AG10803 (cell line): ENCODE measurements around the gene UMPS.
"Not testable (repeated sequence)": the region's sequence is repeated elsewhere in the genome, so short reads cannot be mapped to it uniquely, and the experiment has no call there.

Experiments used
- DNase-seq: peaks from one replicate; pipeline ENCODE4 v3.0.0; 2010; ENCODE audit warnings: low read depth
- H3K4me3 ChIP-seq: 2 replicates; pipeline ENCODE4 v1.5.1; 2011; ENCODE audit warnings: mild to moderate bottlenecking, low read length, control low read depth
- TF ChIP-seq, protein P1 (sequence below): conservative IDR thresholded peaks from 2 replicates; pipeline ENCODE4 v1.5.1; 2011; ENCODE audit warnings: mild to moderate bottlenecking, low read length, control low read depth, inconsistent platforms

The UMPS gene

DNA sequence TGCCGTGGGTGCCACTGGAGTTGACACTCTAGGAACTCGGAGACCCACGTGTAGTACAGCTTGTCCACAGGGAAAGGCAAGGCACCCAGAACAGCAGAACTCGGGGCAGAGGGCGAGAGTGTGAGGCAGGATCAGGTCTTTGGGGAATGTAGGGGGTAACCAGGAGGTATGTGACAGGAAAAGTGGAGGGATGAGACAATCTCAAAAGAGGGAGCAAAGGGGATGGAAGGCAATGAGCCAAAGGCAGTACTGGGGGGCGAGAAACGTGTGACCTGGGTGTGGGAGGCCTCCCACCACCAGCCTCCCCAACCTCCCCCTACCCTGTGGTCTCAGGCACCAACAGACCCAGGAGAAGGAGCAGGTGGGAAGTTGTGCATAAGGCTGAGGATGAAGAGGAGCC is 48.9 kb downstream of the UMPS start:
- no peak overlapping the region for H3K4me3 ChIP-seq
- no peak for DNase-seq
- TF ChIP-seq, protein P1, sequence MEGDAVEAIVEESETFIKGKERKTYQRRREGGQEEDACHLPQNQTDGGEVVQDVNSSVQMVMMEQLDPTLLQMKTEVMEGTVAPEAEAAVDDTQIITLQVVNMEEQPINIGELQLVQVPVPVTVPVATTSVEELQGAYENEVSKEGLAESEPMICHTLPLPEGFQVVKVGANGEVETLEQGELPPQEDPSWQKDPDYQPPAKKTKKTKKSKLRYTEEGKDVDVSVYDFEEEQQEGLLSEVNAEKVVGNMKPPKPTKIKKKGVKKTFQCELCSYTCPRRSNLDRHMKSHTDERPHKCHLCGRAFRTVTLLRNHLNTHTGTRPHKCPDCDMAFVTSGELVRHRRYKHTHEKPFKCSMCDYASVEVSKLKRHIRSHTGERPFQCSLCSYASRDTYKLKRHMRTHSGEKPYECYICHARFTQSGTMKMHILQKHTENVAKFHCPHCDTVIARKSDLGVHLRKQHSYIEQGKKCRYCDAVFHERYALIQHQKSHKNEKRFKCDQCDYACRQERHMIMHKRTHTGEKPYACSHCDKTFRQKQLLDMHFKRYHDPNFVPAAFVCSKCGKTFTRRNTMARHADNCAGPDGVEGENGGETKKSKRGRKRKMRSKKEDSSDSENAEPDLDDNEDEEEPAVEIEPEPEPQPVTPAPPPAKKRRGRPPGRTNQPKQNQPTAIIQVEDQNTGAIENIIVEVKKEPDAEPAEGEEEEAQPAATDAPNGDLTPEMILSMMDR: no peak

DNA sequence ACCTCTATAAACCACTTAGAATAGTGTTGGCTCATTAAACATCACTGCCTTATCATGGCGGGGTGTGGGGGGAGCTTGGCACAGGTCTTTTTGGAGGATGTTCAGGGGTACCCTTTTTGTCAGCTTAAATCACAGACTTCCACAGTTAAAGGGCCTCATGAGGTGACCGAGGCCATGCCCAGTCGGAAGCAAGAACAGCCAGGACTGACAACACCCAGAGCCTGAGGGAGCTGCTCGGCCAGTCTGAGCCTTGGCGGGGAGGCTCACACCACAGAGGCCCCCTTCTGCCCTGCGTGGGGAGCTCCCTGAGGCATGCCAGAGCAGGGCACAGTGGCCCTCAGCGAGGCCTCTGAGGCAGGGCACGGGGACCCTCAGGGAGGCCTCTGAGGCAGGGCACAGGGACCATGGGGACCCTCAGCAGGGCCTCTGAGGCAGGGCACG is 49.5 kb downstream of the UMPS start:
- H3K4me3 ChIP-seq: no peak overlapping the region
- DNase-seq: no peak
- TF ChIP-seq, protein P1: no peak

DNA sequence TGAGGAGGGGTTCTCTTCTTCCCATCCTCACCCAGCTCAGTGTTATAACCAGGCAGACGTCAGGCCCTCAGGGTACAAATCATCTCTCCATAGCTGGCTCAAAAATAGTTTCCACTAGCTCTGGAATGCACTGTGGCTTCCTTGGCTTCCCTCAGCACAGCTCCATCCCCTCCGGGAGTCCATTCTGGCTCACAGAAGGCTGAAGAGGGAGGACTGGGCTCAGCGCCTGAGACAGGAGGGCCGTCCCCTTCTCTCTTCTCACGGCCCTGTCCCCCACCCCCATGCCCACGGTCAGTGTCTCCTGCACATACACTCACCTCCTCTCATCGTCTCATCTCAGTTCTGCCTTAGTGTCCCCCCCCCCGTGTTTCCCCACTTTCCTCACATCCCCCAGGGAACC is 50.1 kb downstream of the UMPS start:
- TF ChIP-seq, protein P1: no peak; the same call in 1 of the 2 replicates
- peak overlapping the region; percentile 29 for H3K4me3 ChIP-seq
- peak; percentile 96 for DNase-seq

DNA sequence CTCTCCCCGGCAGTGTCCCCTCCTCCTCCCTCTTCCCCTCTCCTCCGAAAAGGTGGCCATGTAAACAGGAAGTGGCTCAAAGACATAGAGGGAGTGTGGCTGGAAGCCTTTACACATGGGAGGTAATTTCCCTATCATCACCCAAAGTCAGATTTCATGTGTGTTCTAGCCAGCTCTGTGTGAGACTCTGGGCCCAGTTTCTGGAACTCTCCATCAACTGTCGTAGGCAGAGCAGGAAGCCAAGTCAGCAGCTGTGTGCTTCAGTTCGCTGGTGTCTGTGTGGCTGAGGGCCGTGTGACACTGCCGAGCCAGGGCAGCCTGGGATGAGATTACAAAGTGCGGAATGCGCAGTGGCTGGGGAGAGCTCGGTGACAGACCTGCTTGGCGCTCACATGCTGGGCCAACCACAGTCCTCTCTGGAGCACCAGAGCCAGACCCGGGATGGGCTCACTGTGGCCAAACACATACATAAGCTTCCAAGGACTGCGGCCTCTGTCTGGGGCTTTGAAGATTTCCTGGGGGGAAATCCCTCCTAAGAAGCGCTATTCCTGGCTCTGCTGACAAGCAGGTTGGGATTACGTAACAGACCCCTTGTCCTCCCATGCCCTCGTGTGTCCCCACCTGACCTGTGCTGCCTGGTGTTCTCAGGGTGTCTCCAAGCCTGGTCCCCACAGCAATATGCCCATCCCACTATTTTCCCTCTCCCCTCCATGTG is 50.7 kb downstream of the UMPS start:
- TF ChIP-seq, protein P1: no peak
- H3K4me3 ChIP-seq: peak overlapping the region; percentile 29
- peak; percentile 91 for DNase-seq

DNA sequence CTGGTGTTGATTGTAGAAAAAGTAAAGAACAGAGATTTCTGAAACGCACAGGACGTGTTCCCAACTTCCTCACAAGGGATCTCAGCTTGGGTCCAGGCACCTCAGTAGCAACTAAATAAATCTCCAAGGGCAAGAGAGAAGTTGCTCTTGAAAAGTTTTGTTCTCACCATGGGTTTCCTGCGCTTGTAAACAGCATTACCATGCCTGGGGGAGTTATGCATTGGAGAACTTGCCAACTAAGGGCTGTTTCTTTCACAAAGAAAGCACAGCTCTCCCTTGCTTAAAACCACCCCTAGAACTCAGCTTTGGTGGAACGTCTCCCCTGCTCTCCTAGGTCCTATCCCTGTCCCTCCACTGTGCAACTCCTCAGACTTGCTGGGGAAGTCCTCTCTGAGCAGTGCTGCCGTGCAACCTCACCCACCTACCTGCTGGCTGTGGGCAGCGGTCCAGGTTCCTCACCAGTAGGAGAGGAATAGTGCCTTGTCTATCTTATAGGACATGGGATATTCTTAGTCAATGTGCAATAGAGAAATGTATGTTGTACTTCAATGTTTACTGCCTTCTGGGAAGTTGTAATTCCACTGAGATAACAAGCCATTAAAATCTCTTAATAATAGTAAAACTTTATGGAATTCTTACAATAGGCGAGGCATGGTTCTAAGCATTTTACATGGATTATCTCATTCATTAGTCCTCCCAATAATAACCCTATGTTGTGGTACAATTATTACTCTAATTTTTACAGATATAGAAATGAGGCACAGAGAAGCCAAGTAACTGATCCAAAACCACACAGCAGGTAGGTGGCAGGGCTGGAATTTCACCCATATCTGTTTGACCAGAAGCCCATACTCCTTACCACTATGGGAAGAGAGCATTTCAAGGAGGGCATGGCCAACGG is 51.5 kb downstream of the UMPS start:
- TF ChIP-seq, protein P1: no peak
- no peak for DNase-seq
- H3K4me3 ChIP-seq: no peak overlapping the region

DNA sequence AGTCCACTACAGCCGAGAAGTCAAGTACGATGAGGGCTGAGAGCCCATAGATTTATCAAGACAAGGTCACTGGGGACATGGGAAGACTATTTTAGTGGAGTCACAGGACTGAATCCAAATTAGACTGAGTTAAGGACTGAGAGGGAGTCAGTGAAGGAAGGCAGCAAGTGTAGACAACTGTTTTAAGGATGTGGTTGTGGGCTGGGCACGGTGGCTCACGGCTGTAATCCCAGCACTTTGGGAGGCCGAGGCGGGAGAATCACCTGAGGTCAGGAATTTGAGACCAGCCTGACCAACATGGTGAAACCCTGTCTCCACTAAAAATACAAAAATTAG is 52.1 kb downstream of the UMPS start:
- not testable (repeated sequence) for DNase-seq, H3K4me3 ChIP-seq

DNA sequence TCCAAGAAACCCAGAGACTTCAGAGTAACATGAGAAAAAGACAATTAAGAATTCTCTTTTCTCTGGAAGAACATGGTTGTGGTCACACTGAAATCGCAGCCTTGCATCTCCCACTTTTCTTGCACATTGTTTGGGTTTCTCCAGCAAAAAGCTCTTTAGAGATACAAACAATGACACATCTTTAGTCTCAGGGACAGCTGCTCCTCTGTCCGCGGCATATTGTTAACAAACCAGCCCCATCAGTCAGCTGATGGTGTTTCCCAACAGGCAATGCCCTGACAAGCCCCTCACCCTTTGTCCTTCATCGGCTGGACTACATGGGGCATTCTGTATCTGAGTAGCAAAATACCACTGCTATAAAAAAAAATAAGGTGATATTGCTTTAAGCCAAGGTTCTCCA is 53.4 kb downstream of the UMPS start:
- TF ChIP-seq, protein P1: no peak
- DNase-seq: peak; percentile 43
- H3K4me3 ChIP-seq: no peak overlapping the region
